Measurements from ENCODE around the gene TIPARP. TPM values are rescaled to one million over a fixed set of nuclear protein-coding genes. Genes with fewer than 3 reads are reported as not detected.
"Not testable (repeated sequence)": the region's sequence is repeated elsewhere in the genome, so short reads cannot be mapped to it uniquely, and the experiment has no call there.

Gene TIPARP
- polyA plus RNA-seq, 1 donor, result 27.8 TPM

- DNase-seq, result no peak
These were observed 36.0 kb downstream of the TIPARP start for GRCh38 chr3:156710429-156710828.

- DNase-seq, result no peak
These were observed 36.7 kb downstream of the TIPARP start for GRCh38 chr3:156711113-156711512.

GRCh38 chr3:156711944-156712343, 37.6 kb downstream of the TIPARP start:
- not testable (repeated sequence) for DNase-seq

- DNase-seq, result no peak
These were observed 41.9 kb downstream of the TIPARP start for GRCh38 chr3:156716105-156716862.

- DNase-seq, result no peak
These were observed 44.4 kb downstream of the TIPARP start for GRCh38 chr3:156718622-156719306.

- no peak for DNase-seq
These were observed 46.4 kb downstream of the TIPARP start for GRCh38 chr3:156720826-156721225.

- no peak for DNase-seq
These were observed 47.6 kb downstream of the TIPARP start for GRCh38 chr3:156721687-156722618.

- DNase-seq, result no peak
These were observed 48.8 kb downstream of the TIPARP start for GRCh38 chr3:156723182-156723619.

- no peak for DNase-seq
These were observed 51.3 kb downstream of the TIPARP start for GRCh38 chr3:156725682-156726081.

- no peak for DNase-seq
These were observed 52.1 kb downstream of the TIPARP start for GRCh38 chr3:156726456-156726855.

GRCh38 chr3:156727519-156728205, 53.3 kb downstream of the TIPARP start:
- DNase-seq, result no peak

GRCh38 chr3:156728267-156728985, 54.0 kb downstream of the TIPARP start:
- no peak for DNase-seq

GRCh38 chr3:156729460-156730179, 55.2 kb downstream of the TIPARP start:
- no peak for DNase-seq

- no peak for DNase-seq
These were observed 57.4 kb downstream of the TIPARP start for GRCh38 chr3:156731813-156732212.

GRCh38 chr3:156732261-156732660, 57.9 kb downstream of the TIPARP start:
- no peak for DNase-seq

GRCh38 chr3:156732715-156733421, 58.5 kb downstream of the TIPARP start:
- DNase-seq, result no peak

GRCh38 chr3:156734661-156735060, 60.3 kb downstream of the TIPARP start:
- DNase-seq, result not testable (repeated sequence)

GRCh38 chr3:156735471-156735870, 61.1 kb downstream of the TIPARP start:
- DNase-seq, result no peak

GRCh38 chr3:156737049-156737448, 62.7 kb downstream of the TIPARP start:
- not testable (repeated sequence) for DNase-seq

GRCh38 chr3:156738251-156738650, 63.9 kb downstream of the TIPARP start:
- no peak for DNase-seq
